Liver (tissue), 3 donors: ENCODE measurements around the gene CYP4F3.

Experiments used
- HNF4G ChIP-seq: IDR thresholded peaks from 2 replicates; pipeline ENCODE4 v1.6.1; 2016; ENCODE audit warnings: antibody characterized with exemption
- YY1 ChIP-seq: IDR thresholded peaks from 2 replicates; pipeline ENCODE4 v1.6.1; 2016; ENCODE audit warnings: antibody characterized with exemption, mild to moderate bottlenecking
- TF ChIP-seq, protein P1 (sequence below): fragments of 150-350 bp; IDR thresholded peaks from 2 replicates; pipeline ENCODE4 v1.5.1; 2017; ENCODE audit warnings: improper control_type of control experiment, low read depth, low read length; ENCODE audit not compliant: missing input control
- TF ChIP-seq, protein P2 (sequence below): IDR thresholded peaks from 2 replicates; pipeline ENCODE4 v1.6.1; 2016; ENCODE audit warnings: antibody characterized with exemption
- donor health status: healthy.
- donor health status: healthy.

DNA sequence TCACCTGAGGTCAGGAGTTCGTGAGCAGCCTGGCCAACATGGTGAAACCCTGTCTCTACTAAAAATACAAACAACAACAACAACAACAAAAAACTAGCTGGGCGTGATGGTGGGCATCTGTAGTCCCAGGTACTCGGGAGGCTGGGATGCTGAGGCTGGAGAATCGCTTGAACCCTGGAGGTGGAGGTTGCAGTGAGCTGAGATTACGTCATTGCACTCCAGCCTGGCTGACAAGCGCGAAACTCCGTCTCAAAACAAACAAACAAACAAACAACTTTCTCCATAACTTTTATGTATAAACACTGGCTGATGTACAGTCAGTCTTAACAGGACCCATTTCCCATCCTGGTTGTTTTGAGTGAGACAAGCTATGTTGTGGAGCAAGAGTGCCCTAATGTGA lies 31.4 kb upstream of the CYP4F3 start:
- TF ChIP-seq, protein P1, sequence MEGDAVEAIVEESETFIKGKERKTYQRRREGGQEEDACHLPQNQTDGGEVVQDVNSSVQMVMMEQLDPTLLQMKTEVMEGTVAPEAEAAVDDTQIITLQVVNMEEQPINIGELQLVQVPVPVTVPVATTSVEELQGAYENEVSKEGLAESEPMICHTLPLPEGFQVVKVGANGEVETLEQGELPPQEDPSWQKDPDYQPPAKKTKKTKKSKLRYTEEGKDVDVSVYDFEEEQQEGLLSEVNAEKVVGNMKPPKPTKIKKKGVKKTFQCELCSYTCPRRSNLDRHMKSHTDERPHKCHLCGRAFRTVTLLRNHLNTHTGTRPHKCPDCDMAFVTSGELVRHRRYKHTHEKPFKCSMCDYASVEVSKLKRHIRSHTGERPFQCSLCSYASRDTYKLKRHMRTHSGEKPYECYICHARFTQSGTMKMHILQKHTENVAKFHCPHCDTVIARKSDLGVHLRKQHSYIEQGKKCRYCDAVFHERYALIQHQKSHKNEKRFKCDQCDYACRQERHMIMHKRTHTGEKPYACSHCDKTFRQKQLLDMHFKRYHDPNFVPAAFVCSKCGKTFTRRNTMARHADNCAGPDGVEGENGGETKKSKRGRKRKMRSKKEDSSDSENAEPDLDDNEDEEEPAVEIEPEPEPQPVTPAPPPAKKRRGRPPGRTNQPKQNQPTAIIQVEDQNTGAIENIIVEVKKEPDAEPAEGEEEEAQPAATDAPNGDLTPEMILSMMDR = no peak
- TF ChIP-seq YY1 = no peak
- TF ChIP-seq, protein P2, sequence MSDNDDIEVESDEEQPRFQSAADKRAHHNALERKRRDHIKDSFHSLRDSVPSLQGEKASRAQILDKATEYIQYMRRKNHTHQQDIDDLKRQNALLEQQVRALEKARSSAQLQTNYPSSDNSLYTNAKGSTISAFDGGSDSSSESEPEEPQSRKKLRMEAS = no peak
- TF ChIP-seq HNF4G = no peak
